Testis (tissue), 2 donors: ENCODE results near the gene RANBP17.
"Not testable (repeated sequence)": the region's sequence is repeated elsewhere in the genome, so short reads cannot be mapped to it uniquely, and the experiment has no call there.

Experiments used
- POLR2A ChIP-seq: fragments of 450-650 bp; IDR thresholded peaks from one replicate; pipeline ENCODE4 v1.6.1; 2017; ENCODE audit warnings: antibody characterized with exemption, mild to moderate bottlenecking, moderate library complexity
- TF ChIP-seq, protein P1 (sequence below), 3 experiments: fragments of 450-650 bp in 2 of 3; fragments of 200-600 bp in 1 of 3; sonication (generic) in 1 of 3; IDR thresholded peaks; one replicate each; pipeline ENCODE4 v1.5.1; 2016 to 2019; ENCODE audit warnings: antibody characterized with exemption in 3 of 3, mild to moderate bottlenecking in 2 of 3, moderate library complexity in 1 of 3

GRCh38 chr5:170980261-170980660 is 118.4 kb downstream of the RANBP17 start:
- not testable (repeated sequence) for TF ChIP-seq POLR2A
- TF ChIP-seq, protein P1, sequence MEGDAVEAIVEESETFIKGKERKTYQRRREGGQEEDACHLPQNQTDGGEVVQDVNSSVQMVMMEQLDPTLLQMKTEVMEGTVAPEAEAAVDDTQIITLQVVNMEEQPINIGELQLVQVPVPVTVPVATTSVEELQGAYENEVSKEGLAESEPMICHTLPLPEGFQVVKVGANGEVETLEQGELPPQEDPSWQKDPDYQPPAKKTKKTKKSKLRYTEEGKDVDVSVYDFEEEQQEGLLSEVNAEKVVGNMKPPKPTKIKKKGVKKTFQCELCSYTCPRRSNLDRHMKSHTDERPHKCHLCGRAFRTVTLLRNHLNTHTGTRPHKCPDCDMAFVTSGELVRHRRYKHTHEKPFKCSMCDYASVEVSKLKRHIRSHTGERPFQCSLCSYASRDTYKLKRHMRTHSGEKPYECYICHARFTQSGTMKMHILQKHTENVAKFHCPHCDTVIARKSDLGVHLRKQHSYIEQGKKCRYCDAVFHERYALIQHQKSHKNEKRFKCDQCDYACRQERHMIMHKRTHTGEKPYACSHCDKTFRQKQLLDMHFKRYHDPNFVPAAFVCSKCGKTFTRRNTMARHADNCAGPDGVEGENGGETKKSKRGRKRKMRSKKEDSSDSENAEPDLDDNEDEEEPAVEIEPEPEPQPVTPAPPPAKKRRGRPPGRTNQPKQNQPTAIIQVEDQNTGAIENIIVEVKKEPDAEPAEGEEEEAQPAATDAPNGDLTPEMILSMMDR (IDR thresholded peaks at IDR 0.05) = not testable (repeated sequence)
